HG02852 (cell line): Measurements from ENCODE around the gene LRRC4.

Experiments
- ATAC-seq: cut with Tn5 transposase; IDR thresholded peaks from one replicate; pipeline ENCODE4 v1.9.1; 2021; ENCODE audit warnings: mild to moderate bottlenecking, moderate library complexity; ENCODE audit not compliant: unreplicated experiment

The LRRC4 gene

GRCh38 chr7:128030654-128031611 is at the start of gene LRRC4:
LRRC4 (minus strand) TSS chr7:128031437; CDS start chr7:128030640, 797 bp downstream.
- peak; percentile 46 for ATAC-seq

- no peak for ATAC-seq
These were observed 48.9 kb upstream of the LRRC4 start for GRCh38 chr7:128080169-128080568.

- ATAC-seq, result no peak
These were observed 47.1 kb upstream of the LRRC4 start for GRCh38 chr7:128078309-128078708.

- ATAC-seq, result no peak
These were observed 45.6 kb upstream of the LRRC4 start for GRCh38 chr7:128076796-128077271.

- no peak for ATAC-seq
These were observed 45.1 kb upstream of the LRRC4 start for GRCh38 chr7:128076196-128076795.

- ATAC-seq, result no peak
These were observed 44.2 kb upstream of the LRRC4 start for GRCh38 chr7:128075242-128076095.

GRCh38 chr7:128074736-128075135 is 43.5 kb upstream of the LRRC4 start:
- no peak for ATAC-seq

- ATAC-seq, result no peak
These were observed 43.1 kb upstream of the LRRC4 start for GRCh38 chr7:128074336-128074735.

GRCh38 chr7:128073671-128074310 is 42.6 kb upstream of the LRRC4 start:
- ATAC-seq, result no peak

GRCh38 chr7:128071801-128072200 is 40.6 kb upstream of the LRRC4 start:
- no peak for ATAC-seq

GRCh38 chr7:128071376-128071775 is 40.1 kb upstream of the LRRC4 start:
- ATAC-seq, result no peak

GRCh38 chr7:128069373-128070364 is 38.4 kb upstream of the LRRC4 start:
- ATAC-seq, result no peak

- no peak for ATAC-seq
These were observed 37.5 kb upstream of the LRRC4 start for GRCh38 chr7:128068785-128069184.

- no peak for ATAC-seq
These were observed 36.7 kb upstream of the LRRC4 start for GRCh38 chr7:128067983-128068382.

- no peak for ATAC-seq
These were observed 35.6 kb upstream of the LRRC4 start for GRCh38 chr7:128066858-128067257.

- no peak for ATAC-seq
These were observed 35.2 kb upstream of the LRRC4 start for GRCh38 chr7:128066395-128066794.

GRCh38 chr7:128065872-128066271 is 34.6 kb upstream of the LRRC4 start:
- ATAC-seq, result no peak

- no peak for ATAC-seq
These were observed 31.9 kb upstream of the LRRC4 start for GRCh38 chr7:128063088-128063487.

- no peak for ATAC-seq
These were observed 28.8 kb upstream of the LRRC4 start for GRCh38 chr7:128060018-128060417.
